ENCODE measurements around the gene LCN6. TPM values are rescaled to one million over a fixed set of nuclear protein-coding genes. Genes with fewer than 3 reads are reported as not detected.

The LCN6 gene
- total and polyA plus RNA-seq, 2 of the 4 experiments (the other 2 are of a cell fraction): not detected

- ATAC-seq (ENCODE audit: low read depth) (no peak), DNase-seq (no peak)
- Histone ChIP-seq H4K5ac (ENCODE audit: low read depth, low read length) (no peak overlapping the region), H3K56ac (ENCODE audit: extremely low read depth, insufficient read depth, low read length) (no peak overlapping the region), H3K4me3 (ENCODE audit: insufficient read depth, low read depth, low read length) (no peak overlapping the region), H3K18ac (ENCODE audit: low read depth, low read length) (no peak overlapping the region), H3K4me2 (ENCODE audit: low read depth, low read length) (no peak overlapping the region), H3K27me3 (ENCODE audit: control insufficient read depth, insufficient read depth, low read length) (peaks cover 7% of the 10 kb centered on the region), H3K79me1 (ENCODE audit: low read depth in 1 of 2, low read length in 2 of 2) (no peaks in the 10 kb centered on the region), H2AK5ac (ENCODE audit: low read depth, low read length) (no peak overlapping the region), H2AFZ (replicated peaks; ENCODE audit: low read length, poor library complexity) (no peak overlapping the region), H2AK9ac (replicated peaks; ENCODE audit: low read depth, low read length, poor library complexity) (no peak overlapping the region), H3K4ac (ENCODE audit: low read depth, low read length) (no peak overlapping the region), H3K14ac (replicated peaks; ENCODE audit: low read depth, low read length) (no peak overlapping the region), H3K27ac (ENCODE audit: insufficient read depth, low read length) (no peak overlapping the region), H3K9ac (ENCODE audit: low read depth, low read length) (no peak overlapping the region), H3K23ac (ENCODE audit: low read depth, low read length) (no peak overlapping the region), H3K36me3 (ENCODE audit: control insufficient read depth, insufficient read depth, low read length) (no peaks in the 10 kb centered on the region), H3K9me3 (ENCODE audit: control insufficient read depth, insufficient read depth, low read length) (no peaks in the 10 kb centered on the region), H3K9me1 (ENCODE audit: insufficient read depth, low read length) (no peaks in the 10 kb centered on the region), H2BK15ac (ENCODE audit: low read depth, low read length) (no peak overlapping the region), H4K20me1 (ENCODE audit: insufficient read depth, low read length) (no peaks in the 10 kb centered on the region), H2BK120ac (ENCODE audit: low read depth, low read length) (no peak overlapping the region), H4K8ac (ENCODE audit: low read depth in 2 of 2, low read length in 2 of 2) (no peak overlapping the region), H2BK20ac (ENCODE audit: low read depth, low read length) (no peak overlapping the region), H4K91ac (ENCODE audit: insufficient read depth, low read depth, low read length) (no peak overlapping the region), H3K4me1 (ENCODE audit: control insufficient read depth, insufficient read depth, low read length) (no peaks in the 10 kb centered on the region), H2BK5ac (ENCODE audit: low read depth, low read length, poor library complexity, severe bottlenecking) (no peak overlapping the region)
- TF ChIP-seq CEBPB (IDR thresholded peaks at IDR 0.05; ENCODE audit: low read depth, low read length) (no peak), ELK1 (IDR thresholded peaks at IDR 0.05; ENCODE audit: borderline replicate concordance, low read depth, low read length) (no peak), USF2 (IDR thresholded peaks at IDR 0.05; ENCODE audit: low read depth, low read length) (no peak), RFX5 (IDR thresholded peaks at IDR 0.05; ENCODE audit: low read depth, low read length) (no peak), BHLHE40 (IDR thresholded peaks at IDR 0.05; ENCODE audit: low read depth, low read length) (no peak), MAZ (IDR thresholded peaks at IDR 0.05; ENCODE audit: borderline replicate concordance, low read depth, low read length) (no peak), MXI1 (IDR thresholded peaks at IDR 0.05; ENCODE audit: borderline replicate concordance, low read depth, low read length) (no peak), CTCF (conservative IDR thresholded peaks at IDR 0.05; ENCODE audit: low read depth, low read length) (no peak), CHD1 (IDR thresholded peaks at IDR 0.05; ENCODE audit: low read depth, low read length) (no peak), RAD21 (IDR thresholded peaks at IDR 0.05; ENCODE audit: low read length) (no peak)
- dilution Hi-C loops (cut with HindIII; ENCODE audit: low sequenced_read_pairs, unreplicated experiment): no loop called here
- WGBS, 2 experiments (ENCODE audit: extremely low coverage in 2 of 2, insufficient read length in 1 of 2): 98% methylated on average over 8 of the region's 14 CpGs; no CpG with 5 or more reads in 1 of the 2 experiments
- ChIA-PET CTCF (no interaction called here), POLR2A (ENCODE audit: unreplicated experiment) (no interaction called here)
- intact Hi-C loops (cut with micrococcal nuclease): no loop called here
- in situ Hi-C loops (cut with MboI; ENCODE audit: low sequenced_read_pairs): no loop called here
- no TSS peak for BruUV-seq (replicated peaks)
Observed at GRCh38 chr9:136765041-136765440, 16.7 kb upstream of the LCN6 start.

All from IMR-90 (cell line).